ENCODE data around the gene RAD23B. TPM values are rescaled to one million over a fixed set of nuclear protein-coding genes. Genes with fewer than 3 reads are reported as not detected.

RAD23B gene
- total and polyA plus RNA-seq, 11 donors: 39.8 to 144 (median 105) TPM

DNA sequence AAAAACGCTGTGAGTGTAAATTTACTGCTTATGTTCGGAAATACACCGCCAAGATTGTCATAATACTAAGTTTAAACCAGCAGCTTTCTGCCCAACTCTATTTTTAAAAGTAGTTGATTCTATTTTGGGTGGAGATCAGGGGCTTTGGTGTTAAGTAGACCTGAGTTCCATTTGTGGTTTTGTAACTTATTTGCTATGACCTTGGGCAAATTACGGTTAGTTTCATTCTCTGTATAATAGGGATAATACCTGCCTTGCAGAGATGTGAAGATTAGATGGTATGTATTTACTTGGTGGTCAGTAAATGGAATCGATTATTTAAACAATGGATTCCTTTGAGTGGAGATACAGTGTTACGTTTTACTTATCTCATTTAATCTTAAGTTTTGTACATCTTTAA is 1.6 kb downstream of the RAD23B start:
- Histone ChIP-seq H3K4me1 (peaks cover 0 to 55% (median 34%) of the 10 kb centered on the region in 12 donors), H3K27ac (peak overlapping the region in 11 of 12 donors; percentile 36 to 100 (median 99)), H3K9me3 (no peaks in the 10 kb centered on the region), H3K27me3 (no peaks in the 10 kb centered on the region), H3K36me3 (no peaks in the 10 kb centered on the region), H3K4me3 (peak overlapping the region in 11 of 12 donors; percentile 72 to 99 (median 87))
- no peak for DNase-seq
- intact Hi-C loops (cut with DNase I): loop anchor here in 3 of 10 donors (5.0 to 10.0 kb wide), 4 partner anchors 38 to 58 kb away; no protein-coding TSS in a partner anchor
- TF ChIP-seq, protein P1, sequence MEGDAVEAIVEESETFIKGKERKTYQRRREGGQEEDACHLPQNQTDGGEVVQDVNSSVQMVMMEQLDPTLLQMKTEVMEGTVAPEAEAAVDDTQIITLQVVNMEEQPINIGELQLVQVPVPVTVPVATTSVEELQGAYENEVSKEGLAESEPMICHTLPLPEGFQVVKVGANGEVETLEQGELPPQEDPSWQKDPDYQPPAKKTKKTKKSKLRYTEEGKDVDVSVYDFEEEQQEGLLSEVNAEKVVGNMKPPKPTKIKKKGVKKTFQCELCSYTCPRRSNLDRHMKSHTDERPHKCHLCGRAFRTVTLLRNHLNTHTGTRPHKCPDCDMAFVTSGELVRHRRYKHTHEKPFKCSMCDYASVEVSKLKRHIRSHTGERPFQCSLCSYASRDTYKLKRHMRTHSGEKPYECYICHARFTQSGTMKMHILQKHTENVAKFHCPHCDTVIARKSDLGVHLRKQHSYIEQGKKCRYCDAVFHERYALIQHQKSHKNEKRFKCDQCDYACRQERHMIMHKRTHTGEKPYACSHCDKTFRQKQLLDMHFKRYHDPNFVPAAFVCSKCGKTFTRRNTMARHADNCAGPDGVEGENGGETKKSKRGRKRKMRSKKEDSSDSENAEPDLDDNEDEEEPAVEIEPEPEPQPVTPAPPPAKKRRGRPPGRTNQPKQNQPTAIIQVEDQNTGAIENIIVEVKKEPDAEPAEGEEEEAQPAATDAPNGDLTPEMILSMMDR (IDR thresholded peaks at IDR 0.05): no peak
- no peak for TF ChIP-seq POLR2A (IDR thresholded peaks at IDR 0.05)
- 2 to 3% (median 3%) methylated on average over 6 of the region's 6 CpGs for WGBS, 4 donors
- no peak for ATAC-seq

GRCh38 chr9:107285286-107285685 is 2.2 kb downstream of the RAD23B start:
- 13 to 15% (median 14%) methylated on average over 6 of the region's 6 CpGs for WGBS, 4 donors
- Histone ChIP-seq H3K27me3 (no peaks in the 10 kb centered on the region), H3K4me3 (peak overlapping the region in 11 of 12 donors; percentile 72 to 99 (median 87)), H3K9me3 (no peaks in the 10 kb centered on the region), H3K27ac (peak overlapping the region in 5 of 12 donors; percentile 9 to 100 (median 99)), H3K36me3 (no peaks in the 10 kb centered on the region), H3K4me1 (peaks cover 0 to 62% (median 37%) of the 10 kb centered on the region in 12 donors)
- ATAC-seq: no peak
- TF ChIP-seq, protein P1 (IDR thresholded peaks at IDR 0.05): no peak
- TF ChIP-seq POLR2A (IDR thresholded peaks at IDR 0.05): no peak
- DNase-seq: no peak
- intact Hi-C loops (cut with DNase I): loop anchor here in 1 of 10 donors (10.0 kb wide), 1 partner anchor 50 kb away; no protein-coding TSS in a partner anchor

GRCh38 chr9:107286057-107286456 is 3.0 kb downstream of the RAD23B start:
- Histone ChIP-seq H3K4me3 (peak overlapping the region in 9 of 12 donors; percentile 72 to 98 (median 87)), H3K27ac (peak overlapping the region in 2 of 12 donors; percentile 99 to 100)
- intact Hi-C loops (cut with DNase I): loop anchor here in 1 of 10 donors (10.0 kb wide), 1 partner anchor 49 kb away; no protein-coding TSS in a partner anchor

DNA sequence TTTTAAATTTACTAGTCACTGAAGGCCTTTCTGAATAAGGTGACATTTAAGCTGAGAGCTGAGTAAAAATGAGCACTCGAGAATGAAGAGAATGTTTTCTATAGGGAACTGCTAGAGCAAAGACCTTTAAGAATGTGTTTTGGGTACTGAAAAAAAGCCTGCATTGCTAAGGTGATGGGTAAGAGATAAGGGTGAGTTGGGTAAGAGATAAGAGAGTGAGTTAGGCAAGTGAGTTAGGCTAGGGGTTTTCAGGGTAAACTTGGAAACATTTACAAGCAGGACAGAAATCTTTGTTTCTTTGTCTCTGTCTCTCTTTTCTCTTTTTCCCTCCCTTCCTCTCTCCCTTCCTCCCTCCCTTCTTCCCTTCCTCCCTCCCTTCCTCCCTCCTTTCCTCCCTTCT is 5.6 kb downstream of the RAD23B start:
- H3K4me1 ChIP-seq: peaks cover 5 to 81% (median 55%) of the 10 kb centered on the region in 12 donors
- no peak overlapping the region for H3K27ac ChIP-seq
- no peak for ATAC-seq

More at GRCh38 chr9:107286057-107286456, 3.0 kb downstream of the RAD23B start:
- 40 to 49% (median 43%) methylated on average over 2 of the region's 2 CpGs for WGBS, 4 donors
- Histone ChIP-seq H3K36me3 (no peaks in the 10 kb centered on the region), H3K4me1 (peaks cover 0 to 70% (median 43%) of the 10 kb centered on the region in 12 donors), H3K27me3 (no peaks in the 10 kb centered on the region), H3K9me3 (no peaks in the 10 kb centered on the region)
- ATAC-seq (no peak), DNase-seq (no peak)
- TF ChIP-seq, protein P1 (IDR thresholded peaks at IDR 0.05): no peak
- no peak for TF ChIP-seq POLR2A (IDR thresholded peaks at IDR 0.05)

More for the DNA sequence above, 5.6 kb downstream of the RAD23B start:
- no peak for TF ChIP-seq POLR2A (IDR thresholded peaks at IDR 0.05)
- TF ChIP-seq, protein P1 (IDR thresholded peaks at IDR 0.05): no peak
- Histone ChIP-seq H3K9me3 (no peaks in the 10 kb centered on the region), H3K27me3 (no peaks in the 10 kb centered on the region), H3K36me3 (no peaks in the 10 kb centered on the region), H3K4me3 (no peak overlapping the region)
- no peak for DNase-seq
- intact Hi-C loops (cut with DNase I): loop anchor here in 1 of 10 donors (10.0 kb wide), 1 partner anchor 46 kb away; no protein-coding TSS in a partner anchor
- 67 to 84% (median 75%) methylated on average over 1 of the region's 1 CpG for WGBS, 4 donors

All from heart left ventricle (tissue), 16 donors.